ENCODE data around the gene TANGO2. TPM values are rescaled to one million over a fixed set of nuclear protein-coding genes. Genes with fewer than 3 reads are reported as not detected.
"Not testable (repeated sequence)": the region's sequence is repeated elsewhere in the genome, so short reads cannot be mapped to it uniquely, and the experiment has no call there.

Gene TANGO2
- polyA plus RNA-seq, 3 donors, result 11.1 to 30.9 (median 20.5) TPM

DNA sequence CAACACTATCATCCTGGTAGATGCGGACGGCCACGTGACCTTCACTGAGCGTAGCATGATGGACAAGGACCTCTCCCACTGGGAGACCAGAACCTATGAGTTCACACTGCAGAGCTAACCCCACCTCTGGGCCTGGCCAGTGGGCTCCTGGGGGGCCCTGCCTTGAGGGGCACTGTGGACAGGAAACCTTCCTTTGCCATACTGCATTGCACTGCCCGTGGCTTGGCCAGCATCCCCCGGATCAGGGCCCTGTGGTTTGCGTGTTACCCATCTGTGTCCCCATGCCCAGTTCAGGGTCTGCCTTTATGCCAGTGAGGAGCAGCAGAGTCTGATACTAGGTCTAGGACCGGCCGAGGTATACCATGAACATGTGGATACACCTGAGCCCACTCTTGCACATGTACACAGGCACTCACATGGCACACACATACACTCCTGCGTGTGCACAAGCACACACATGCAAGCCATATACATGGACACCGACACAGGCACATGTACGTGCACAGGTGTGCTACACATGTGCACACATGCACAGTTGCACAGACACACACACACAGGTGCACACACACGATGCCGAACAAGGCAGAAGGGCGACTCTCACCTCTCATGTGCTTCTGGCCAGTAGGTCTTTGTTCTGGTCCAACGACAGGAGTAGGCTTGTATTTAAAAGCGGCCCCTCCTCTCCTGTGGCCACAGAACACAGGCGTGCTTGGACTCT is 43.8 kb downstream of the TANGO2 start:
- H3K27ac ChIP-seq (ENCODE audit: low read depth, low read length), result no peak overlapping the region
- WGBS, 3 donors, result 88 to 95% (median 90%) methylated on average over 18 of the region's 18 CpGs

DNA sequence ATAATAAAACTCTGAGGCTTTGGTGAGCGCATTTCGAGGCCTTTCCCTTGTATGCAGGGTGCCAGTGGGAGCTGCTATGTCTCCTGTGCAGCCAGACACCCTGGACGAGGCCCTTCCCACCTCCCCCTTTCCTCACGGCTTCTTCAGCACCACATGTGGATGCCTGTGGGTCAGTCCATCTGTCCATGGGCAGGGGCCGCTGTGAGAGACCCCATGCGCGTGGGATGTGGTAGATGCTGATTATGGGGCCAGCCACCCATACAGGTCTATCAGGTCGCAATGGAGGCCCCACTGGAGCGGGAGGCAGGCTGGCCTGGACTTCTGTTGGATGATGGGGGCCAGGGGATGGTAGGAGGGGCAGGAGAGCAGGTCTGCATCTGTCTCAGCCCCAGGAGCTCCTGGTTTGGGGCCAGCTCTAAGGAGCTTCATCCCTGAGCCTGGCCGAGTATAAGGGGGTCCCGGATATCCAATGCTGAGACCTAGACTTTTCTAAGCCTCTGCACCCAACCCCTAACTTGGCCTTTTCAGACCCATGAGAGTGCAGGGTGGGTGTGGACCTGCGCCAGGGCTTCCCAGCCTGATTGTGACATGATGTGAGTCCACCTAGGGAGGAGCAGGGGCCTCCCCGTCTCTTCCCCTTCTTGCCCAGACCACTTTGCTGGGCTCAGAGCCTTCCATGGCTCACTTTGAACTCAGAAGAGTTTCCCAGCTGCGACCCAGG is 45.1 kb downstream of the TANGO2 start:
- 88 to 89% (median 88%) methylated on average over 14 of the region's 14 CpGs for WGBS, 3 donors
- H3K27ac ChIP-seq (ENCODE audit: low read depth, low read length), result no peak overlapping the region

DNA sequence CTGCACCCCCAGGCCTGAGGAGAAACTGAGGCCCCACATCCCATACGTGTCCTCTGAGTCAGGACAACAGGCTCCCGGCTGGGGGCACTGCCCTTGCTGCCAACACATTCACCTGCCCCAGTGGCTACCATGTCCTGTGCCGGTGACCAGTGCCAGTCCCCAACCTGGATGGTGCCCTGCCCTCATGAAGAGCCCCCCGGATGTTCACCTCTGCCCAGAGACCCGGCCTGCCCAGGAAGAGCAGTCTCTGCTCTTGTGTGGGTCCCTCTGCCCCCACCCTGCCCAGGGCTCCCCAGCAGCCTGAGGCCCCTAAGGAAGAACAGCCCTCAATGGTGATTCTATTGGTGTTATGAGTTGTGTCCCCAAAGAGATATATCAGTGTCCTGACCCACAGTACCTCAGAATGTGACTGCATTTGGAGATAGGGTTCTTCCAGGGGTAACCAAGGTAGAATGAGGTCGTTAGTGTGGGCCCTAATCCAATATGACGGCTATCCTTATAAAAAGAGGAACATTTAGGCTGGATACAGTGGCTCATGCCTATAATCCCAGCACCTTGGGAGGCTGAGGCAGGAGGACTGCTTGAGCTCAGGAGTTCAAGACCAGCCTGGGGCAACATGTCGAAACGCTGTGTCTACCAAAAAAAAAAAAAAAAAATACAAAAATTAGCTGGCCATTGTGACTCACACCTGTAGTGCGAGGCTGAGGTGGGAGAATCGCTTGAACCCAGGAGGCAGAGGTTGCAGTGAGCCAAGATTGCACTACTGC is 45.9 kb downstream of the TANGO2 start:
- H3K27ac ChIP-seq (ENCODE audit: low read depth, low read length), result no peak overlapping the region
- WGBS, 3 donors, result 94 to 100% (median 96%) methylated on average over 11 of the region's 11 CpGs

GRCh38 chr22:20067384-20067682 is 46.4 kb downstream of the TANGO2 start:
- 93 to 100% (median 97%) methylated on average over 3 of the region's 3 CpGs for WGBS, 3 donors
- H3K27ac ChIP-seq (ENCODE audit: low read depth, low read length), result not testable (repeated sequence)

DNA sequence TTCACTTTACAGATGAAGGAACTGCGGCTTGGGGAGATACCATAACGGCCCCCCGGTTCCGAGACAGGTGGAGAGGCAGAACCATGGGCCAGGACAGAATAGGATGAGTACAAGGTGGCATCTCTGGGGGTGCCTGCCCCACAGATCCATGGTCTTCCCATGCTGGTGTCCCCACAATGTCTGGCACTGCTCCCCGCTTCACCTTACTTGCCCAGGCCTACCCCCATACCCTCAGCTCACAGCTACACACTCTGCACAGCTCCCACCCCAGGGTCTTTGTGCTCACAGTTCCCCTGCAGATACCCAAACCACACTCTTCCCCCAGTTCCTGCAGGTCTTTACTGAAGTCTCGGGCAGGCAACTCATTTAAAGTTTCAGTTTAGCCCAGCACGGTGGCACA is 47.7 kb downstream of the TANGO2 start:
- 94 to 98% (median 95%) methylated on average over 7 of the region's 7 CpGs for WGBS, 3 donors

GRCh38 chr22:20069331-20070042 is 48.6 kb downstream of the TANGO2 start:
- H3K27ac ChIP-seq (ENCODE audit: low read depth, low read length), result no peak overlapping the region
- 81 to 92% (median 87%) methylated on average over 7 of the region's 7 CpGs for WGBS, 3 donors

More for the DNA sequence above, 47.7 kb downstream of the TANGO2 start:
- H3K27ac ChIP-seq (ENCODE audit: low read depth, low read length), result no peak overlapping the region

DNA sequence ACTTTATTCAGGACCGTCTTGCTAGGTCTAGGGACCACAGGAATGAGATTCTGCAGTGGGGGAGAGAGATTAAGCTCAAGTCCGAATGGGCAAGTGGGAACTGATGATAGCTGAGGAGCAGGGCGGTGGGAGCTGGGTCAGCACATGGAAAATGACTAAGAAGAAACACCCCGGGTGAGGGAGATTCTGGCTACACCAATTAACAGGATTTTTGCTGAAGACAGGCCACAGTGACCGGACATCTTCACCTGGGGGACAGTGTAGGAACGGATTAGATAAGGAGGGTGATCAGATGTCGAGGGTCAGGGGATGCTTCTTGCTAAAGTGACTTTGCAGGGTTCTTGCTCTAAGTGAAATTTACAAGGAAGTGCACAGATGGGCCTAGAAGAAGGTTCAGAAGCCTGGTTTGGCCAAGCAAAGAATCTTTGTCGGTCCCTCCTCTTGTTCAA is 50.6 kb downstream of the TANGO2 start:
- no peak overlapping the region for H3K27ac ChIP-seq (ENCODE audit: low read depth, low read length)
- WGBS, 3 donors, result 87 to 92% (median 88%) methylated on average over 8 of the region's 8 CpGs

- H3K27ac ChIP-seq (ENCODE audit: low read depth, low read length), result no peak overlapping the region
- WGBS, 3 donors, result 58 to 72% (median 72%) methylated on average over 6 of the region's 6 CpGs
Measured at GRCh38 chr22:20076627-20077172, 55.8 kb downstream of the TANGO2 start.

GRCh38 chr22:20079745-20080444 is 59.0 kb downstream of the TANGO2 start, which contains the start of gene DGCR8:
TSS of gene DGCR8 (plus strand) at chr22:20080241. CDS start at chr22:20085964, 5,723 bp downstream.
- 0 to 1% (median 0%) methylated on average over 71 to 100 of the region's 100 CpGs for WGBS, 3 donors
- peak within 1 kb of the TSS; percentile 79 for H3K27ac ChIP-seq (ENCODE audit: low read depth, low read length)

DNA sequence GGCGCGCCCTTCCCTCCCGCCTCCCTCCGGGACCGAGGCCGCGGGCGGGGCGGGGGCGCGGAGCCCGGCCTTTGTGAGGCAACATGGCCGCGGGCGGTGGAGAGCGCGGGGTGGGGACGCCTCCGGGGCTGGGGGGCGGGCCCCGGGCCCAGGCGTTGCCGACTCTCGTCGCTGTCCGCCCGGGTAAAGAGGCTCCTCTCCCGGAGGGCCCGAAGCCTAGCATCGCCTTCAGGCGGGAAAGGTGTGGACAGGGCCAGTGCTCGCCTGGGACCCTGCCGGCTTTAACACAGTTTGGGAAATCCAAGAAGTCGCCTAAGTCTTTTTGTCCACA is 59.5 kb downstream of the TANGO2 start:
- H3K27ac ChIP-seq (ENCODE audit: low read depth, low read length), result peak overlapping the region; percentile 79
- 0 to 1% (median 0%) methylated on average over 24 to 34 of the region's 34 CpGs for WGBS, 3 donors

DNA sequence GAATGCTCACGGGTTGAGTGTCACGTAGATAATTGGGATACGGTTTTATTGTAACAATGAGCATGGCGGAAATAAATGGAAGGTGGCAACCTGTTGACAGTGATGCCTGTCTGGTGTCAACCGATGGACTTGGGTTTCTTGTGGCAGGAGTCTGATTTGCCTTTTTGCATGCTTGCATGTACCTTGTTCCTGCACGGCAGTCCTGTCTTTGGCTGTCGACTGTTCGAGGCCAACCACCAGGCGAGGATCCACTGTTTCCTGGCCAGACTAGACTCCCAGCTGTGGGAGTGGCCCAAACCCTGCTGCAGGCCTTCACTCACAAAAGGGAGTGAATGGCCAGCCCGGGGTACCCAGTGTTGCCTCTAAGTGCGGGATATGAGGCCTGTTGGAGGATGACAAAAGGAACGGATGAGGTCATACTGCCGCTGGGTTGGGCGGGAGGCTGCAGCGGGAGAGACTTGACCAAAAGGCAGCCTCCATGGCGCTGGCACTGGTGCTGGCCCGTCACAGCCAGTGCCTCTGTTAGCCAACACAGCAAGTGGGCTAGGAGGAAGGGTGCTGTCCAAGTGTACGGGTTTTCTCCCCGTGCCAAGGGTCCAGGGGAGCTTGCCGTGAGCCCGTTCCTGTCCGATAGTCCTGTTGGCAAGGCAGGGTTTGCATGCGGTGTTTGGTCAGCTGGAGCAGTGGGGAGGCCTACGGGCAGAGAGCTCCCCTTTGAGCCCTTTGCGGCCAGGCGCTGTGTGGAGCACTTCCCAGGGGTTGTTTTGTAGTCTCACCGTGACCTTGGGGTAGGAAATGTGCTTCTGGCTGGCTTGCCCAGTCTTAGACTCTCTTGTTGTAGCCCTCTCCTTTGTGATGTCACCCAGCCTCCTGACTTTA is 60.1 kb downstream of the TANGO2 start:
- H3K27ac ChIP-seq (ENCODE audit: low read depth, low read length), result peak overlapping the region; percentile 79
- 8 to 29% (median 20%) methylated on average over 27 of the region's 27 CpGs for WGBS, 3 donors

- 76 to 84% (median 78%) methylated on average over 10 of the region's 10 CpGs for WGBS, 3 donors
- no peak overlapping the region for H3K27ac ChIP-seq (ENCODE audit: low read depth, low read length)
Measured at GRCh38 chr22:20083157-20083890, 62.4 kb downstream of the TANGO2 start.

DNA sequence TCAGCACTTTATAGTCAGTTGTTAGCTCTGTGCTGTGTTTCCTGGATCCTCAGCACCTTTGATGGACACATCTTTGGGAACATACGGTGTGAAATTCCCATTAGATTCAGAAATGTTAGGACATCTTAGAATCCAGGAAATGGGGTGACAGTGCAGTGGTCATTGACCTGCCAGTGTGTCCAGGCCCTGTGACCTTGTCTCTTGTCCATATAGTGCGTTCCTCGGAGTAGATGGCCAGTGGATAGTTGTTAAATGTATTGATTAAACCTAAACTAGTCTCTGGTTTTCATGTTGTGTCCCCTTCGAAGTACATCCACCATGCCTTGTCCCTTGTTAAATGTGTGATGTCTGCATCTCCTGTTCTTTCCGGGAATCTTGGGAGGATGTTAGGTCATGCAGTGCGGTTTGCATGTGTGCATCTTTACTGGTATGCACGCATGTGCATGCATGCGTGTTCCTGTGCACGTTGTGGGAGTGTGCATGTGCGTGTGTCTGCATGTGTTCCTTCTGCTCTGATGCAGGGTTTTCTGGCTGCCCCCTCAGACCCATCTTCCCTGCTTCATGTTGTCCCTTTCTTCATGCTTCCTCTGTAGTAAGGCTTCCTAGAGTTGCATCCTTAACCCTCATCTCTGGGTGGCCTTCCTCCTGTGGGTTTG is 63.1 kb downstream of the TANGO2 start:
- 68 to 71% (median 69%) methylated on average over 10 of the region's 10 CpGs for WGBS, 3 donors
- H3K27ac ChIP-seq (ENCODE audit: low read depth, low read length), result no peak overlapping the region

DNA sequence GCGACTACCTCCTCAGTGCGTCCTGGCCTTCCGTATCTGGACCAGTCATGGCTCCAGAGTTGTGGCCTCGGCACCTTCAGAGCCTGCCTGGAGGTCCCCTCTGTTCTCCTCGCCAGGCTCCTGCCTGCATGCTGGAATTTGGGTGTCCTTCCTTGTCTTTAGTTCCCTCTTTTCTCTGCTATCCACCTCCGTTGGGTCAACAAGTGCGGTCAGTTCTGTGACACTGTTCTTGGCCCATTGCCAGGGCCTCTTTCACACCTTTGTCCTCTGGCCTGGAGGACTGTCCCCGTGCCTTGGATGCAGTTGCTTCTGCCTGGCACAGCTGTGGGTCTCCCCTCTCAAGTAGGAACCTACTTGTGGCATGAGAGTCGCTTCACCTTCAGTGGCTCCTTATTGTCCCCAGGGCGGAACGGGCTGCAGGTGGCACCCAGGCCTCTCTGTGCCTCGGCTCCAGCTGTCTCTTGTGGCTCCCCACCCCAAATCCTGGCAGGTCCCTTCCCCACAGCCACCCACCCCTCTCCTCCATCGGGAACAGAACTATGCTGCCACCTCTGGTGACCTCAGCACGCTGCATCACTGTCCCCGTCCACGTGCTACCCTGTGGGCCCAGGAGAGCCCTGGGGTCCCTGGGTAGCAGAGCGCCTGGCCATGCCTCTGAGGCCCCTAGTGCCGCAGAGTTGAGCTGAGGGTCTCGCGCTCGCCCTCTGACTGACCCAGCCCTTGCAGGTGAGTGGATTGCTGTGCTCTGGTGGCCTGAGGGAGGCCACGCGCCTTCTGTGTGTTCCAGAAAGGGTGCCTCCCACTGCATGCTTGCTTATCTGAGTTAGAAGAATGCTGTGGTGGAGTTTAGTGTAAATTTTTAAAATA is 63.9 kb downstream of the TANGO2 start:
- no peak overlapping the region for H3K27ac ChIP-seq (ENCODE audit: low read depth, low read length)
- 59 to 71% (median 71%) methylated on average over 23 of the region's 23 CpGs for WGBS, 3 donors

DNA sequence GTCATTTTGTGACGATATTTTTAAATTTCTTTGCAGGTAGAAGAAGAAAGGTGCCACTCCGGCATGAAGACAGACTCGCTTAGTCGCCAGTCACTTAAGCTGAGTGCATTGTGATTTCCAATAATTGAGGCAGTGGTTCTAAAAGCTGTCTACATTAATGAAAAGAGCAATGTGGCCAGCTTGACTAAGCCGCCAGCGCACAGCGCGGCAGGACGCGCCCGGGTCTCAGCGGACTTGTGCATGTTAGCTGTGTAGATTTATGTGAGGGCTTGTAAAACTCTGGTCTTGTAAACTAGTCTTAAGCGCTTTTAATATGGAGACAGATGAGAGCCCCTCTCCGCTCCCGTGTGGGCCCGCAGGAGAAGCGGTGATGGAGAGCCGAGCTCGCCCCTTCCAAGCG is 64.7 kb downstream of the TANGO2 start:
- no peak overlapping the region for H3K27ac ChIP-seq (ENCODE audit: low read depth, low read length)
- WGBS, 3 donors, result 92 to 95% (median 93%) methylated on average over 20 of the region's 20 CpGs
